ENCODE results near the gene SP7.

Gene SP7

DNA sequence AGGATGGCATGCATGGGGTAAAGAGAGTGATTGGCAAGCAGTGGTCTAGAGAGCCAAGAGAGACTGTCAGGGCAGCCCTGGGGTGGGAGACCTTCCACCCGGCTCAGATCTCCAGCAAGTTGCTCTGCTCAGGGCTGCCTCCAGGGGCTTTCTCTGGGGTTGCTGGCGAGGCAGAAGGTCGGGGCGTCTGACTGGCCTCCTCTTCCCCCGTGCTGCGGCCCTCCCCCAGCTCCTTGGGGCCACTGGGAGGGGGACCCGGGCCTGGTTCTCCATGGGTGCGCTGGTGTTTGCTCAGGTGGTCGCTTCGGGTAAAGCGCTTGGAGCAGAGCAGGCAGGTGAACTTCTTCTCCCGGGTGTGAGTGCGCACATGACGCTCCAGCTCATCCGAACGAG, 8.1 kb downstream of the SP7 start:
- TF ChIP-seq SIN3A (IDR thresholded peaks at IDR 0.05; ENCODE audit: borderline replicate concordance, insufficient read depth, low read length) (no peak), FOXP2 (optimal IDR thresholded peaks at IDR 0.05; ENCODE audit: borderline replicate concordance, extremely low read depth, extremely low read length, insufficient read depth) (no peak), TAF1 (IDR thresholded peaks at IDR 0.05; ENCODE audit: borderline replicate concordance, insufficient read depth, low read length) (no peak), POLR2AphosphoS5 (IDR thresholded peaks at IDR 0.05; ENCODE audit: low read depth, low read length) (no peak), REST (IDR thresholded peaks at IDR 0.05; ENCODE audit: insufficient read depth in 1 of 2, low read depth in 2 of 2, low read length in 2 of 2) (no peak)

- TF ChIP-seq TAF1 (IDR thresholded peaks at IDR 0.05; ENCODE audit: borderline replicate concordance, insufficient read depth, low read length): no peak
- TF ChIP-seq SIN3A (IDR thresholded peaks at IDR 0.05; ENCODE audit: borderline replicate concordance, insufficient read depth, low read length): no peak
- no peak for TF ChIP-seq POLR2AphosphoS5 (IDR thresholded peaks at IDR 0.05; ENCODE audit: low read depth, low read length)
- no peak for TF ChIP-seq REST (IDR thresholded peaks at IDR 0.05; ENCODE audit: insufficient read depth in 1 of 2, low read depth in 2 of 2, low read length in 2 of 2)
- no peak for TF ChIP-seq FOXP2 (optimal IDR thresholded peaks at IDR 0.05; ENCODE audit: borderline replicate concordance, extremely low read depth, extremely low read length, insufficient read depth)
Observed at GRCh38 chr12:53327435-53328042, 8.6 kb downstream of the SP7 start.

- TF ChIP-seq FOXP2 (optimal IDR thresholded peaks at IDR 0.05; ENCODE audit: borderline replicate concordance, extremely low read depth, extremely low read length, insufficient read depth) (no peak), TAF1 (IDR thresholded peaks at IDR 0.05; ENCODE audit: borderline replicate concordance, insufficient read depth, low read length) (no peak), REST (IDR thresholded peaks at IDR 0.05; ENCODE audit: insufficient read depth in 1 of 2, low read depth in 2 of 2, low read length in 2 of 2) (no peak), POLR2AphosphoS5 (IDR thresholded peaks at IDR 0.05; ENCODE audit: low read depth, low read length) (no peak), SIN3A (IDR thresholded peaks at IDR 0.05; ENCODE audit: borderline replicate concordance, insufficient read depth, low read length) (no peak)
Observed at GRCh38 chr12:53326460-53327185, 9.5 kb downstream of the SP7 start.

DNA sequence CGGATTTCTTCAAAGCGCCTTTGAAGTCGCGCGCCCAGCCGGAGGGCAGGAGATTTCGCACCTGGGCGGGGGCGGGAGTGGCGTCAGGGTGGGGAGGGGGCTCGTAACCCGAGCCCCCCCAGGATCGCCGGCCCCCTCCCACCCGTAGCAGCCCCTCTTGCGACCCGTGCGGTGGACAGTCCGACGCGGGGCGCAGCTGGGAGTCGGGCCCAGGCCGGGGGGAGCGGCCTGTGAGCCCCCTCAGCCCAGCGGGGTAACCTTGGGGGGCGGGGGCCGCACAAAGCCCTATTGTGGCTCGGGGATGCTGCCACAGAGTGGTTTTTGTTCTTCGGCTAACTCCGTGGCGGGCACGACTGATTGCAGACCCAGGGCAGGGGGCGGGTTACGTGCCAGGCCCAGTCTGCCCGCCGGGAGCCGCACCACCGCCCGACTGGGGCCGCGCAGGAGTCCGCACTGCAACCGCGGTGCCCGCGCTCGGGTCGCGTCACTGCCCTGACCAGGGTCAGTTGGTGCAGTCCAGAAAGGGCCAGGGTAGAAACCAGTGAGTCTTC, 10.6 kb downstream of the SP7 start:
- TF ChIP-seq FOXP2 (optimal IDR thresholded peaks at IDR 0.05; ENCODE audit: borderline replicate concordance, extremely low read depth, extremely low read length, insufficient read depth) (no peak), SIN3A (IDR thresholded peaks at IDR 0.05; ENCODE audit: borderline replicate concordance, insufficient read depth, low read length) (no peak), TAF1 (IDR thresholded peaks at IDR 0.05; ENCODE audit: borderline replicate concordance, insufficient read depth, low read length) (no peak), REST (IDR thresholded peaks at IDR 0.05; ENCODE audit: insufficient read depth in 1 of 2, low read depth in 2 of 2, low read length in 2 of 2) (no peak), POLR2AphosphoS5 (IDR thresholded peaks at IDR 0.05; ENCODE audit: low read depth, low read length) (no peak)
